ENCODE data around the gene CTSW. TPM values are rescaled to one million over a fixed set of nuclear protein-coding genes. Genes with fewer than 3 reads are reported as not detected.

The CTSW gene
- total and polyA plus RNA-seq, 2 of the 4 experiments (the other 2 are of a cell fraction), result 0.07 to 0.18 TPM

- no peak overlapping the region for H2BK5ac ChIP-seq (ENCODE audit: low read depth, low read length, poor library complexity, severe bottlenecking)
- no peak overlapping the region for H3K4me3 ChIP-seq (ENCODE audit: insufficient read depth, low read depth, low read length)
- H3K4ac ChIP-seq (ENCODE audit: low read depth, low read length), result no peak overlapping the region
- H3K18ac ChIP-seq (ENCODE audit: low read depth, low read length), result no peak overlapping the region
- peaks cover 59% of the 10 kb centered on the region for H3K36me3 ChIP-seq (ENCODE audit: control insufficient read depth, insufficient read depth, low read length)
- H3K56ac ChIP-seq (ENCODE audit: extremely low read depth, insufficient read depth, low read length), result no peak overlapping the region
- intact Hi-C loops (cut with micrococcal nuclease), result no loop called here
- H3K9ac ChIP-seq (ENCODE audit: low read depth, low read length), result no peak overlapping the region
- no peaks in the 10 kb centered on the region for H3K9me3 ChIP-seq (ENCODE audit: control insufficient read depth, insufficient read depth, low read length)
- BruUV-seq (replicated peaks), result no TSS peak
- DNase-seq (no peak), ATAC-seq (ENCODE audit: low read depth) (no peak)
- dilution Hi-C loops (cut with HindIII; ENCODE audit: low sequenced_read_pairs, unreplicated experiment), result no loop called here
- no peak overlapping the region for H3K23ac ChIP-seq (ENCODE audit: low read depth, low read length)
- CTCF ChIA-PET, result no interaction called here
- H2AK5ac ChIP-seq (ENCODE audit: low read depth, low read length), result no peak overlapping the region
- H3K9me1 ChIP-seq (ENCODE audit: insufficient read depth, low read length), result peaks cover 29% of the 10 kb centered on the region
- H4K91ac ChIP-seq (ENCODE audit: insufficient read depth, low read depth, low read length), result no peak overlapping the region
- in situ Hi-C loops (cut with MboI; ENCODE audit: low sequenced_read_pairs), result no loop called here
- no peaks in the 10 kb centered on the region for H3K27me3 ChIP-seq (ENCODE audit: control insufficient read depth, insufficient read depth, low read length)
- H4K8ac ChIP-seq (ENCODE audit: low read depth in 2 of 2, low read length in 2 of 2), result 0 out of 4 replicates have a peak overlapping the region, but pooled peaks of 1 of the 2 experiments have one; percentile 20
- peaks cover 20 to 60% of the 10 kb centered on the region in 2 experiments for H3K79me1 ChIP-seq (ENCODE audit: low read depth in 1 of 2, low read length in 2 of 2)
- no peak overlapping the region for H3K4me2 ChIP-seq (ENCODE audit: low read depth, low read length)
- no peak overlapping the region for H2BK120ac ChIP-seq (ENCODE audit: low read depth, low read length)
- POLR2A ChIA-PET (ENCODE audit: unreplicated experiment), result interaction anchor here (1.0 kb wide), 1 partner anchor 140 kb away, joined by 4 read pairs; no protein-coding TSS in a partner anchor
- H2AK9ac ChIP-seq (replicated peaks; ENCODE audit: low read depth, low read length, poor library complexity), result no peak overlapping the region
- no peak overlapping the region for H4K5ac ChIP-seq (ENCODE audit: low read depth, low read length)
- peaks cover 4% of the 10 kb centered on the region for H3K4me1 ChIP-seq (ENCODE audit: control insufficient read depth, insufficient read depth, low read length)
- 100% methylated on average over 2 of the region's 6 CpGs; no CpG with 5 or more reads in 1 of the 2 experiments for WGBS, 2 experiments (ENCODE audit: extremely low coverage in 2 of 2, insufficient read length in 1 of 2)
- no peak overlapping the region for H2BK20ac ChIP-seq (ENCODE audit: low read depth, low read length)
- H3K14ac ChIP-seq (replicated peaks; ENCODE audit: low read depth, low read length), result no peak overlapping the region
- no peak overlapping the region for H3K27ac ChIP-seq (ENCODE audit: insufficient read depth, low read length)
- H4K20me1 ChIP-seq (ENCODE audit: insufficient read depth, low read length), result peaks cover 79% of the 10 kb centered on the region
- H2BK15ac ChIP-seq (ENCODE audit: low read depth, low read length), result no peak overlapping the region
- H2AFZ ChIP-seq (replicated peaks; ENCODE audit: low read length, poor library complexity), result no peak overlapping the region
- TF ChIP-seq CHD1 (IDR thresholded peaks at IDR 0.05; ENCODE audit: low read depth, low read length) (no peak), RCOR1 (IDR thresholded peaks at IDR 0.05; ENCODE audit: insufficient replicate concordance, low read length) (no peak), CEBPB (IDR thresholded peaks at IDR 0.05; ENCODE audit: low read depth, low read length) (no peak), SMC3 (IDR thresholded peaks at IDR 0.05; ENCODE audit: low read depth, low read length) (no peak), FOS (IDR thresholded peaks at IDR 0.05; ENCODE audit: low read depth, low read length) (no peak), ELK1 (IDR thresholded peaks at IDR 0.05; ENCODE audit: borderline replicate concordance, low read depth, low read length) (no peak), MAZ (IDR thresholded peaks at IDR 0.05; ENCODE audit: borderline replicate concordance, low read depth, low read length) (no peak), RAD21 (IDR thresholded peaks at IDR 0.05; ENCODE audit: low read length) (no peak), USF2 (IDR thresholded peaks at IDR 0.05; ENCODE audit: low read depth, low read length) (no peak), CTCF (conservative IDR thresholded peaks at IDR 0.05; ENCODE audit: low read depth, low read length) (no peak), MXI1 (IDR thresholded peaks at IDR 0.05; ENCODE audit: borderline replicate concordance, low read depth, low read length) (no peak), RFX5 (IDR thresholded peaks at IDR 0.05; ENCODE audit: low read depth, low read length) (no peak), POLR2A (IDR thresholded peaks at IDR 0.05; ENCODE audit: low read depth, low read length) (no peak), MAFK (IDR thresholded peaks at IDR 0.05; ENCODE audit: low read depth, low read length) (no peak), NFE2L2 (IDR thresholded peaks at IDR 0.05; ENCODE audit: low read depth, low read length) (no peak)
Observed at GRCh38 chr11:65853246-65853979, 26.2 kb upstream of the CTSW start.

Measured in IMR-90 (cell line).